ENCODE measurements around the gene SNRPF.

SNRPF gene

GRCh38 chr12:95881331-95881955 lies 22.7 kb downstream of the SNRPF start:
- DNase-seq (ENCODE audit: low read depth): peak; percentile 43
- no peak for TF ChIP-seq CTCF (conservative IDR thresholded peaks at IDR 0.05; ENCODE audit: low read length)
- no peak overlapping the region for H3K4me3 ChIP-seq (ENCODE audit: low read length)

GRCh38 chr12:95882080-95882479 lies 23.3 kb downstream of the SNRPF start:
- DNase-seq (ENCODE audit: low read depth): peak; percentile 25
- H3K4me3 ChIP-seq (ENCODE audit: low read length): no peak overlapping the region
- TF ChIP-seq CTCF (conservative IDR thresholded peaks at IDR 0.05; ENCODE audit: low read length): no peak

- TF ChIP-seq CTCF (conservative IDR thresholded peaks at IDR 0.05; ENCODE audit: low read length): no peak
- no peak overlapping the region for H3K4me3 ChIP-seq (ENCODE audit: low read length)
- no peak for DNase-seq (ENCODE audit: low read depth)
Measured at GRCh38 chr12:95882873-95883272, 24.1 kb downstream of the SNRPF start.

GRCh38 chr12:95884998-95885397 lies 26.2 kb downstream of the SNRPF start:
- no peak overlapping the region for H3K4me3 ChIP-seq (ENCODE audit: low read length)
- DNase-seq (ENCODE audit: low read depth): no peak
- TF ChIP-seq CTCF (conservative IDR thresholded peaks at IDR 0.05; ENCODE audit: low read length): no peak

GRCh38 chr12:95887311-95887710 lies 28.6 kb downstream of the SNRPF start:
- no peak for DNase-seq (ENCODE audit: low read depth)
- no peak overlapping the region for H3K4me3 ChIP-seq (ENCODE audit: low read length)
- no peak for TF ChIP-seq CTCF (conservative IDR thresholded peaks at IDR 0.05; ENCODE audit: low read length)

- no peak overlapping the region for H3K4me3 ChIP-seq (ENCODE audit: low read length)
- no peak for DNase-seq (ENCODE audit: low read depth)
- TF ChIP-seq CTCF (conservative IDR thresholded peaks at IDR 0.05; ENCODE audit: low read length): no peak
Measured at GRCh38 chr12:95890958-95891357, 32.2 kb downstream of the SNRPF start.

GRCh38 chr12:95896846-95897245 lies 38.1 kb downstream of the SNRPF start:
- H3K4me3 ChIP-seq (ENCODE audit: low read length): no peak overlapping the region

More at GRCh38 chr12:95896846-95897245, 38.1 kb downstream of the SNRPF start:
- DNase-seq (ENCODE audit: low read depth): no peak
- TF ChIP-seq CTCF (conservative IDR thresholded peaks at IDR 0.05; ENCODE audit: low read length): no peak
